HEK293 (cell line): Measurements from ENCODE around the gene RSU1.

Experiments used
- BCL11A ChIP-seq: fragments of 450-650 bp; formaldehyde crosslinking; IDR thresholded peaks from 2 replicates; pipeline ENCODE4 v1.5.1; 2016; ENCODE audit warnings: low read depth, missing biosample characterization, missing genetic modification characterization
- BCL11B ChIP-seq: fragments of 450-650 bp; formaldehyde crosslinking; IDR thresholded peaks from 2 replicates; pipeline ENCODE4 v1.5.1; 2016; ENCODE audit warnings: low read depth, missing biosample characterization, missing genetic modification characterization
- KLF10 ChIP-seq: fragments of 450-650 bp; IDR thresholded peaks from 2 replicates; pipeline ENCODE4 v1.5.1; 2018; ENCODE audit warnings: missing biosample characterization, mild to moderate bottlenecking, missing genetic modification characterization
- MEIS1 ChIP-seq: sonication (generic); formaldehyde crosslinking; IDR thresholded peaks from 2 replicates; pipeline ENCODE4 v1.8.1; 2022; ENCODE audit warnings: missing genetic modification reagents, mild to moderate bottlenecking, borderline replicate concordance
- OVOL3 ChIP-seq: fragments of 450-650 bp; formaldehyde crosslinking; IDR thresholded peaks from 2 replicates; pipeline ENCODE4 v1.5.1; 2016; ENCODE audit warnings: missing biosample characterization, missing genetic modification characterization
- PRDM2 ChIP-seq: fragments of 450-650 bp; formaldehyde crosslinking; IDR thresholded peaks from 2 replicates; pipeline ENCODE4 v1.5.1; 2016; ENCODE audit warnings: missing biosample characterization, missing genetic modification characterization, borderline replicate concordance
- SCRT1 ChIP-seq: fragments of 450-650 bp; formaldehyde crosslinking; IDR thresholded peaks from 2 replicates; pipeline ENCODE4 v1.5.1; 2016; ENCODE audit warnings: missing biosample characterization, missing genetic modification characterization, borderline replicate concordance
- TRIM28 ChIP-seq: IDR thresholded peaks from 2 replicates; pipeline ENCODE4 v1.6.1; 2011; ENCODE audit warnings: low read length, control low read depth, borderline replicate concordance
- TSHZ1 ChIP-seq: fragments of 450-650 bp; formaldehyde crosslinking; IDR thresholded peaks from 2 replicates; pipeline ENCODE4 v1.5.1; 2016; ENCODE audit warnings: missing biosample characterization, missing genetic modification characterization, borderline replicate concordance
- ZNF10 ChIP-seq: fragments of 450-650 bp; formaldehyde crosslinking; IDR thresholded peaks from 2 replicates; pipeline ENCODE4 v1.5.1; 2017; ENCODE audit warnings: missing biosample characterization, missing genetic modification characterization
- ZNF114 ChIP-seq: fragments of 450-650 bp; formaldehyde crosslinking; IDR thresholded peaks from 2 replicates; pipeline ENCODE4 v1.5.0; 2017; ENCODE audit warnings: missing biosample characterization, missing genetic modification characterization
- ZNF211 ChIP-seq: fragments of 450-650 bp; formaldehyde crosslinking; IDR thresholded peaks from 2 replicates; pipeline ENCODE4 v1.5.1; 2016; ENCODE audit warnings: low read depth, missing biosample characterization, missing genetic modification characterization
- ZNF23 ChIP-seq: fragments of 450-650 bp; formaldehyde crosslinking; IDR thresholded peaks from 2 replicates; pipeline ENCODE4 v1.5.1; 2016; ENCODE audit warnings: missing biosample characterization, missing genetic modification characterization, borderline replicate concordance
- ZNF274 ChIP-seq, 2 experiments: fragments of 200-500 bp in 1 of 2; fragments of 450-650 bp in 1 of 2; sonication (Bioruptor generic) in 1 of 2; formaldehyde crosslinking in 1 of 2; IDR thresholded peaks; 2 replicates each; pipeline versions ENCODE4 v1.5.1 to v1.6.1; 2014 to 2016; ENCODE audit warnings: borderline replicate concordance in 1 of 2, inconsistent platforms in 1 of 2, low read length in 1 of 2, missing biosample characterization in 1 of 2, missing genetic modification characterization in 1 of 2
- ZNF324 ChIP-seq: fragments of 450-650 bp; formaldehyde crosslinking; IDR thresholded peaks from 2 replicates; pipeline ENCODE4 v1.5.1; 2016; ENCODE audit warnings: missing biosample characterization, missing genetic modification characterization
- ZNF488 ChIP-seq: fragments of 450-650 bp; formaldehyde crosslinking; IDR thresholded peaks from 2 replicates; pipeline ENCODE4 v1.5.1; 2016; ENCODE audit warnings: missing biosample characterization, missing genetic modification characterization
- ZNF561 ChIP-seq: fragments of 450-650 bp; IDR thresholded peaks from 2 replicates; pipeline ENCODE4 v1.5.1; 2018; ENCODE audit warnings: missing biosample characterization, missing genetic modification characterization, borderline replicate concordance
- ZNF596 ChIP-seq: fragments of 450-650 bp; IDR thresholded peaks from 2 replicates; pipeline ENCODE4 v1.5.0; 2018; ENCODE audit warnings: missing biosample characterization, mild to moderate bottlenecking, missing genetic modification characterization, moderate library complexity
- ZNF626 ChIP-seq: fragments of 450-650 bp; sonication (Bioruptor Pico); formaldehyde crosslinking; IDR thresholded peaks from 2 replicates; pipeline ENCODE4 v1.5.1; 2018; ENCODE audit warnings: missing biosample characterization, missing genetic modification characterization, inconsistent platforms
- ZNF660 ChIP-seq: fragments of 450-650 bp; IDR thresholded peaks from 2 replicates; pipeline ENCODE4 v1.5.1; 2018; ENCODE audit warnings: missing biosample characterization, mild to moderate bottlenecking, missing genetic modification characterization
- ZNF830 ChIP-seq: fragments of 450-650 bp; IDR thresholded peaks from 2 replicates; pipeline ENCODE4 v1.5.0; 2018; ENCODE audit warnings: missing biosample characterization, missing genetic modification characterization, low read depth, mild to moderate bottlenecking, moderate library complexity
- ZSCAN30 ChIP-seq: fragments of 450-650 bp; IDR thresholded peaks from 2 replicates; pipeline ENCODE4 v1.5.1; 2018; ENCODE audit warnings: missing biosample characterization, mild to moderate bottlenecking, missing genetic modification characterization, moderate library complexity
- TF ChIP-seq, protein P1 (sequence below): fragments of 450-650 bp; formaldehyde crosslinking; IDR thresholded peaks from 2 replicates; pipeline ENCODE4 v1.5.1; 2016; ENCODE audit warnings: missing biosample characterization, missing genetic modification characterization
- TF ChIP-seq, protein P2 (sequence below): fragments of 450-650 bp; formaldehyde crosslinking; IDR thresholded peaks from 2 replicates; pipeline ENCODE4 v1.5.1; 2017; ENCODE audit warnings: missing biosample characterization, missing genetic modification characterization

Gene RSU1

DNA sequence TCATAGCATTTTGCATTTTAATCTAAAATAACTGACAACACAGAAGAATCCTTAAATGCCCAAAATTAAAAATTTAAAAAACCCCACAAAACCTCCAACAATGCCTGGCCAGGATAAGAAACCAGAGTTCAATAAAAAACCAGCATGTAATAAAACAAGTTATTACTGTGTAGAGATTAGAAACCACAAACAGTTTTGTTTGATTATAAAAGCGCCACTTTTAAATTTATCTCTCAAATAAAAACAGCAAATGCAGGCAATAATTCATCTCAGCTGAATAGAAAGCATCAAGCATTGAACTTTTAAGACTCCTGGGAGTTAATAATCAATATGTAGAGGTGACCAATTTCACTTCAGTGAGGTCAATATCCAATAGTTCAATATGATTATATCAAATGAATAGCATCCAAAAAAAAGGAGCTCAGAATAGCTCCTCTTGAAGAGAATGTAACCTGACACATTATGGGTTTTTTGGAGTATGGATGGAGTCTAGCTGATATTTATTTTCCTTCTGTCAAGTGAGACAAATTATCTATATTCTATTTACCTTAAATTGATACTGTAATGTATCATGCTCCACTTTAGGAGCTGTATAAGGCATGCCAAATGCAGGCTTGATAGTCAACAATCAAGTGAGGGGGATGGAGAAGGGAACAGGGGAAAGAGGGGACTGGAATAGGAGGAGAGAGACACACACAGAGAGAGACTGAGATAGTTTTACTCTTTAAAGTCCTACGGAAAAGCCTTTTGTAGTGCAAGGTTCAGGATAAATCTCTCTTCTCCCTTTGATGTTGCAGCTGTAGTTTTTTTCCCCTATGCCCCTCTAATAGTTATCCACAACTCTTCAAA lies 130.9 kb downstream of the RSU1 start (continued):
- TF ChIP-seq TSHZ1 (peak; percentile 44; the same call in 1 of the 2 replicates), ZNF488 (peak; percentile 92), BCL11B (tag by site-specific recombination) (peak; percentile 94), ZSCAN30 (no peak; the same call in 1 of the 2 replicates), ZNF596 (tag by site-specific recombination) (0 out of 2 replicates have a peak, but pooled peaks have one; percentile 32), ZNF324 (no peak), MEIS1 (CRISPR knock-in tag) (no peak), ZNF274 (IDR thresholded peaks at IDR 0.05; ENCODE audit: low read length) (no peak), ZNF274 (tag by site-specific recombination; IDR thresholded peaks at IDR 0.05; ENCODE audit: borderline replicate concordance) (no peak), ZNF561 (0 out of 2 replicates have a peak, but pooled peaks have one; percentile 30), ZNF114 (no peak), SCRT1 (tag by site-specific recombination) (peak; percentile 59; the same call in 1 of the 2 replicates), TRIM28 (no peak), ZNF211 (no peak), ZNF23 (tag by site-specific recombination) (no peak), BCL11A (tag by site-specific recombination) (peak; percentile 69; the same call in 1 of the 2 replicates), PRDM2 (tag by site-specific recombination) (no peak), ZNF626 (peak; percentile 32; the same call in 1 of the 2 replicates), OVOL3 (tag by site-specific recombination) (peak; percentile 95), ZNF830 (tag by site-specific recombination) (0 out of 2 replicates have a peak, but pooled peaks have one; percentile 35), ZNF10 (tag by site-specific recombination) (peak; percentile 18; the same call in 1 of the 2 replicates), ZNF660 (tag by site-specific recombination) (no peak), KLF10 (peak; percentile 71)
- TF ChIP-seq, protein P1, sequence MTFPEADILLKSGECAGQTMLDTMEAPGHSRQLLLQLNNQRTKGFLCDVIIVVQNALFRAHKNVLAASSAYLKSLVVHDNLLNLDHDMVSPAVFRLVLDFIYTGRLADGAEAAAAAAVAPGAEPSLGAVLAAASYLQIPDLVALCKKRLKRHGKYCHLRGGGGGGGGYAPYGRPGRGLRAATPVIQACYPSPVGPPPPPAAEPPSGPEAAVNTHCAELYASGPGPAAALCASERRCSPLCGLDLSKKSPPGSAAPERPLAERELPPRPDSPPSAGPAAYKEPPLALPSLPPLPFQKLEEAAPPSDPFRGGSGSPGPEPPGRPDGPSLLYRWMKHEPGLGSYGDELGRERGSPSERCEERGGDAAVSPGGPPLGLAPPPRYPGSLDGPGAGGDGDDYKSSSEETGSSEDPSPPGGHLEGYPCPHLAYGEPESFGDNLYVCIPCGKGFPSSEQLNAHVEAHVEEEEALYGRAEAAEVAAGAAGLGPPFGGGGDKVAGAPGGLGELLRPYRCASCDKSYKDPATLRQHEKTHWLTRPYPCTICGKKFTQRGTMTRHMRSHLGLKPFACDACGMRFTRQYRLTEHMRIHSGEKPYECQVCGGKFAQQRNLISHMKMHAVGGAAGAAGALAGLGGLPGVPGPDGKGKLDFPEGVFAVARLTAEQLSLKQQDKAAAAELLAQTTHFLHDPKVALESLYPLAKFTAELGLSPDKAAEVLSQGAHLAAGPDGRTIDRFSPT (tag by site-specific recombination) = peak; percentile 60
- TF ChIP-seq, protein P2, sequence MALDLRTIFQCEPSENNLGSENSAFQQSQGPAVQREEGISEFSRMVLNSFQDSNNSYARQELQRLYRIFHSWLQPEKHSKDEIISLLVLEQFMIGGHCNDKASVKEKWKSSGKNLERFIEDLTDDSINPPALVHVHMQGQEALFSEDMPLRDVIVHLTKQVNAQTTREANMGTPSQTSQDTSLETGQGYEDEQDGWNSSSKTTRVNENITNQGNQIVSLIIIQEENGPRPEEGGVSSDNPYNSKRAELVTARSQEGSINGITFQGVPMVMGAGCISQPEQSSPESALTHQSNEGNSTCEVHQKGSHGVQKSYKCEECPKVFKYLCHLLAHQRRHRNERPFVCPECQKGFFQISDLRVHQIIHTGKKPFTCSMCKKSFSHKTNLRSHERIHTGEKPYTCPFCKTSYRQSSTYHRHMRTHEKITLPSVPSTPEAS = 0 out of 2 replicates have a peak, but pooled peaks have one; percentile 30
